OCI-LY3 (cell line): ENCODE measurements around the gene MRPL55.

Experiments used
- H2AFZ ChIP-seq: fragments of 200-600, 300-600 bp; shearing (Covaris generic); 2 replicates; pipeline ENCODE4 v1.6.0; 2014; ENCODE audit warnings: antibody characterized with exemption, low read depth, low read length
- H3K27ac ChIP-seq: fragments of 200-600, 300-600 bp; sonication (generic); 2 replicates; pipeline ENCODE4 v1.5.1; 2014; ENCODE audit warnings: mild to moderate bottlenecking, low read length, moderate library complexity, mixed read lengths
- H3K27me3 ChIP-seq: fragments of 200-600, 300-600 bp; sonication (generic); 2 replicates; pipeline ENCODE4 v1.6.1; 2014; ENCODE audit warnings: low read depth, low read length, mixed read lengths
- H3K36me3 ChIP-seq: fragments of 200-600, 300-600 bp; sonication (generic); replicated peaks from 2 replicates; pipeline ENCODE3; 2014; ENCODE audit warnings: low read depth, low read length, mixed read lengths
- H3K4me1 ChIP-seq: fragments of 300-600, 200-600 bp; sonication (generic); 2 replicates; pipeline ENCODE4 v1.6.1; 2014; ENCODE audit warnings: low read length, mixed read lengths
- H3K4me2 ChIP-seq: fragments of 200-600, 300-600 bp; sonication (generic); 2 replicates; pipeline ENCODE4 v1.6.1; 2014; ENCODE audit warnings: low read length, mixed read lengths
- H3K4me3 ChIP-seq: fragments of 300-600, 200-600 bp; sonication (generic); 2 replicates; pipeline ENCODE4 v1.5.1; 2014; ENCODE audit warnings: antibody characterized with exemption, mild to moderate bottlenecking, low read length, moderate library complexity
- H3K79me2 ChIP-seq: fragments of 300-600, 200-600 bp; shearing (Covaris generic); 2 replicates; pipeline ENCODE4 v1.6.1; 2014; ENCODE audit warnings: mild to moderate bottlenecking, low read length, mixed read lengths
- H3K9ac ChIP-seq: fragments of 300-600, 200-600 bp; shearing (Covaris generic); 2 replicates; pipeline ENCODE4 v1.6.0; 2014; ENCODE audit warnings: mild to moderate bottlenecking, low read length, moderate library complexity
- H3K9me3 ChIP-seq: fragments of 200-600, 300-600 bp; shearing (Covaris generic); 2 replicates; pipeline ENCODE4 v1.6.1; 2014; ENCODE audit warnings: low read length, mixed read lengths; ENCODE audit not compliant: insufficient read depth
- H4K20me1 ChIP-seq: fragments of 200-600, 300-600 bp; sonication (generic); 2 replicates; pipeline ENCODE4 v1.6.1; 2016; ENCODE audit warnings: low read length, mixed read lengths; ENCODE audit not compliant: insufficient read depth
- CTCF ChIP-seq: fragments of 200-600, 300-600 bp; sonication (generic); IDR thresholded peaks from 2 replicates; pipeline ENCODE4 v1.5.1; 2014; ENCODE audit warnings: antibody characterized with exemption, low read length, low read depth
- EZH2phosphoT487 ChIP-seq: fragments of 200-600 bp; shearing (Covaris generic); IDR thresholded peaks from 2 replicates; pipeline ENCODE4 v1.6.1; 2018; ENCODE audit warnings: antibody characterized with exemption, mixed run types, low read depth

MRPL55 gene

GRCh38 chr1:228106800-228107054, 2.4 kb downstream of the MRPL55 start:
- Histone ChIP-seq H3K79me2 (peaks cover 45% of the 10 kb centered on the region), H4K20me1 (peaks cover 2% of the 10 kb centered on the region; the same call in 1 of the 2 replicates), H3K9ac (no peak overlapping the region), H3K27ac (no peak overlapping the region), H3K9me3 (no peaks in the 10 kb centered on the region), H3K4me1 (peaks cover 26% of the 10 kb centered on the region), H3K4me2 (no peak overlapping the region), H3K4me3 (no peak overlapping the region), H3K27me3 (no peaks in the 10 kb centered on the region), H3K36me3 (peaks cover 23% of the 10 kb centered on the region), H2AFZ (no peak overlapping the region)
- no peak for TF ChIP-seq CTCF
- no peak for TF ChIP-seq EZH2phosphoT487

- H2AFZ ChIP-seq, result no peak overlapping the region
- peaks cover 49% of the 10 kb centered on the region for H3K79me2 ChIP-seq
- H3K27ac ChIP-seq, result no peak overlapping the region
- TF ChIP-seq CTCF (no peak), EZH2phosphoT487 (no peak)
- no peak overlapping the region for H3K9ac ChIP-seq
- H3K36me3 ChIP-seq, result peaks cover 23% of the 10 kb centered on the region
- no peak overlapping the region for H3K4me2 ChIP-seq
- H3K9me3 ChIP-seq, result no peaks in the 10 kb centered on the region
- no peak overlapping the region for H3K4me3 ChIP-seq
- H3K4me1 ChIP-seq, result peaks cover 31% of the 10 kb centered on the region
- H3K27me3 ChIP-seq, result no peaks in the 10 kb centered on the region
- H4K20me1 ChIP-seq, result peaks cover 7% of the 10 kb centered on the region
These were observed 2.9 kb downstream of the MRPL55 start for GRCh38 chr1:228105996-228106799.

GRCh38 chr1:228105270-228105995, 3.7 kb downstream of the MRPL55 start:
- Histone ChIP-seq H3K9ac (no peak overlapping the region), H3K27ac (no peak overlapping the region), H3K4me3 (no peak overlapping the region), H3K4me1 (peaks cover 30% of the 10 kb centered on the region), H2AFZ (no peak overlapping the region), H4K20me1 (peaks cover 7% of the 10 kb centered on the region), H3K79me2 (peaks cover 49% of the 10 kb centered on the region), H3K27me3 (no peaks in the 10 kb centered on the region), H3K9me3 (no peaks in the 10 kb centered on the region), H3K4me2 (no peak overlapping the region), H3K36me3 (peaks cover 23% of the 10 kb centered on the region)
- TF ChIP-seq EZH2phosphoT487, result no peak
- TF ChIP-seq CTCF, result no peak

- no peak overlapping the region for H3K9ac ChIP-seq
- H3K27ac ChIP-seq, result no peak overlapping the region
- TF ChIP-seq EZH2phosphoT487, result no peak
- TF ChIP-seq CTCF, result no peak
- no peaks in the 10 kb centered on the region for H3K27me3 ChIP-seq
- peaks cover 24% of the 10 kb centered on the region for H3K36me3 ChIP-seq
- H2AFZ ChIP-seq, result no peak overlapping the region
- no peak overlapping the region for H3K4me3 ChIP-seq
- peaks cover 24% of the 10 kb centered on the region for H3K4me1 ChIP-seq
- peaks cover 13% of the 10 kb centered on the region for H4K20me1 ChIP-seq
- no peaks in the 10 kb centered on the region for H3K9me3 ChIP-seq
- H3K4me2 ChIP-seq, result peak overlapping the region; percentile 68; the same call in 1 of the 2 replicates
- H3K79me2 ChIP-seq, result peaks cover 48% of the 10 kb centered on the region
These were observed 4.4 kb downstream of the MRPL55 start for GRCh38 chr1:228104526-228105269.
